NCI-H82 (cell line): ENCODE data around the gene SLC30A1.
"Not testable (repeated sequence)": the region's sequence is repeated elsewhere in the genome, so short reads cannot be mapped to it uniquely, and the experiment has no call there.

Experiments
- DNase-seq: peaks from one replicate; lab custom pipeline; 2025; lab: John Stamatoyannopoulos, UW

Gene SLC30A1

DNA sequence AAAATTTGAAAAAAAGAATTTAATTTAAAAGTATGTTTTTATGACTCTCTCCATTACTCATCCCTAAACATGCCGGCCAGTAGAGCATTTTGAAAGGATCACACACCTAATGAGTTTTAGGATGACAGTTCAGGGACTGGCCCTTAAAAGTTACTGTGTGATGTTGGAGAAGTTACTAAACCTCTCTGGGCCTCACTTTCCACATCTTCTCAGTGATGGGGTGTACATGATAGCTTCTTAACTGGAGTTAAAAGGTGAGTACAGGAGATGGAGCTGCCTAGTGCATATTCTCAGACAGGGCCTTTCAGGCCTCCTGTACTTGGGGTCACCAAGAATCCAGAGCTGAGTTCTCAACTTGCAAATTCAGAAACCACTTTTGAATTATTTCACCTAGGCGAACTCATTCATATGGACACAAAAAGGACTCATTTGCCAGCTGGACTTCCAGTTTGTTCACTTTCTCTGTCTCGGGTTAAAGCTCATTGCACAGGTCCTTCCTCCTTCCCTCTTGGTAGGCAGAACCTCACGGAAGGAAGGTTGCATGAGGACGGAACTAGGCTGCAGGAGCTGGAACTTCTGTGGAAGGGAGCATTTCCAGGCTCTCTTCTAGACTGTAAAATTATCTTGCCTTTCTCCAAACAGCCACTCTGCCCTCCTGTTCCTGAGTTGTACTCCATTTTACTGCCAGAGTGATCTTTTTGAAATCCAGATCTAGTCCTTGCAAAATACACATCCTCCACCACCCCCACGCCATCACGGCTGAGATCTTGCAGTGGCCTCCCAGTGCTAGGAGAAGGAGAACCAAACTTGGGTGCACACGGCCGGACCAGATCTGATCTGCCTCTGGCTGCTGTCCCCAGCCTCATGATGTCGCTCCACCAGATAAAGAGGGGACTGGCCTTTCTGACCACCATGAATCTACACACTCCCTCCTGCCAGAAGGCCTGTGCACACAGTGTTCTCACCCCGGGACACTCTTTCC is 4.3 kb upstream of the SLC30A1 start:
- no peak for DNase-seq

DNA sequence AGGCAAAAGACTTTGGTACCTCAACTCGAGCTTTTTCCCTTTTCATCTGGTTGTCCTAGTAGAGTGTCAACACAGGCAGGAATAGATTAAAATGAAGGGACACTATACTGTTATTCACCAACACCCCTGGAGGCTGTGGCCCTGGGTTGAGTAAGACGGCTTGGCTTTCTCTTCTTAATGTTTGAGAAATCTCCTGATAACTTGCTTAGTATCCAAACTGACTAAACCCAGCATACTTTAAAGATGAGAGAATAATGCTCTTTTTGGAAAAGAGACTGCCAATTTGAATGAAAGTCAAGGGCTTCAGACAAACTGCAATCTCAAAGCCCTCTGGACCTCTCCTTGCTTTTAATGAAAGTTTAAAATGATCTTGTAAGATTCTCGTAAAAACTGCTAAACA is 2.6 kb upstream of the SLC30A1 start:
- no peak for DNase-seq

DNA sequence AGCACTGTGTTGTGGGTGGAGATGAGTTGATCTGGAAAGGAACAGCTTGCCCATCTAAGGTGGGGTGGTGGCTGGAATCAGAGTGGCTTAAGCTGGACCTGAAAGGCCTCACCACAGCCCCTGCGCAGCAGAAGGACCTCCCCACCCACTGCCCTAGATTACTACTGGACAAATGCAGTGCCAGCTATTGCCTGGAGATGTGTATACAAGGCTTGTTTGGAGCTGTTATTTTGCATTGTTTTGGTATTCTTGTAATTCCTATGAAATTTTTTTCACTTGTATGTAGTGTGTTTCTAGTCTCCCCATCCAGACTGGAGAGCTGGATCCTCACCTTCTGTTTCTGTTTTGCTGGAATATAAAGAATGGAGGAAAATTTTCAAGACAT is 1.3 kb upstream of the SLC30A1 start:
- peak; percentile 53 for DNase-seq

DNA sequence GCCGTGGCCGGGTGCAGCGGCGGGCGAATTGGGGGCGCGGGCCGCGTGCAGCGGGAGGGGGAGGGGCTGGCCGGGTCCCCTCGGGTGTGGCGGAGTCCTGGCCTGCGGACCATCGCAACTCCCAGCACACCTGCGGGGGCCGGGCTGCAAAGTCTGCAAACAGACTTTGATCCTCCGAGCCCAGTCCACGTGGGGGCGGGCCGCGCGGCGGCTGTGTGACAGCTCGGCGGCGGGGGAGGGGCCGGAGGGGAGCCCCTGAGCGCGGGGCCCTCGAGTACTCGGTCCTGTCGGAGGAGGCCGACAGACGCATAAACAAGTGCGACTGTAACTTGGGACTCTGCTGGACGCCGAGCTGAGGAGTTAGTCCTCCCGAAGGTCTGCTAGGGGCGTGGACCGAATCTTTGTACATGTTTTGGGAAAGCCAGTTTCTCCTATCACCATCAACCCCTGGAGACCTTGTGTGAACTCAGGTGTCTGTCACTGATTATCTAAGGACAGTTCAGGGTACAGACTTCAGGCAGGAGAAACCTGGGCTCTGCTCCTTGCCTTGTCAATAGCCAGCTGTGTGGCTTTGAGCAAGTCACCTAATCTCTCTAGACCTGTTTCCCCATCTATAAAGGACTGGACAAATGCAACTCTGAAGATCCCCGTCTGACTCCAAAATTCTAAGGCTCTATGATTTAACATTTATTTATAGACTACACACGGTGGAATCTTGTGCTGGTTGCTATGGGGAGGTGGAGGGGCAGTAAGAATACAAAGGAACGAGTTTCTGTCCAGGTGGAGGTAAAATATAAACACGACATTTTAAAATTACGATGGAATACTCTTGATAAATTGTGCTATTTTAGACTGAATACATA is 710 bp upstream of the SLC30A1 start:
- peak; percentile 94 for DNase-seq

DNA sequence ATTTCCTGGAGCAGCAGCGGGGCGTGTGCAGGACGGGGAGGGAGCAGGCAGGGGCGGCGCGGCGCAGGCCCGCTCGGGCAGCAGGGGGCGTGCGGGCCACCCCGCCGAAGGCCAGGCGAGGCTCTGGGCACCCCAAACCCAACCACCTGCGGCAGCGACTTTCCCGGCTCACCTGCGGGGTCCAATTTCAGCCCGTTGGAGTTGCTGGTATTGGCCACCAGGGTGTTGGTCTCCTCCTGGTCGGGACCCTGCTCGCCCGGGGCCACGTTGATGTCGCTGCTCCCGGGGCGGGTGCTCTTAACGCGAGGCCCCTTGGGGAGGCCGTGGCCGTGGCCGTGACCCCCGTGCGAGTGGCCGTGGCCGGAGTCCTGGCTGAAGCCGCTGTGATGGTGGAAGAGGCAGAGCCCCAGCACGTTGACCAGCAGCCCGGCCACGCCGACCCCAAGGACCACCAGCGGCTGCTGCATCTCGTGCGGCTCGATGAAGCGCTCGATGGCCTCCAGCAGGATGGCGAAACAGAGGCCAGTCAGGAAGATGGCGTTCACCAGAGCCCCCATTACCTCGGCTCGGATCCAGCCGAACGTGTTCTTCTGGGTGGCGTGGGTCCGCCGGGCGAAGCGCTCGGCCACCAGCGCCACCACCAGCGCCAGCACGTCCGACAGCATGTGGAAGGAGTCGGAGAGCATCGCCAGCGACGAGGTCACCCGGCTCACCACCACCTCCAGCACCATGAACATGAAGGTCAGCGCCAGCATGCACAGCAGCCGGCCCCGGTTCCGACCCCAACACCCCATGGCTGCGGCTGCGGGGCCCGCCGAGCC is 932 bp downstream of the SLC30A1 start:
- peak; percentile 84 for DNase-seq

DNA sequence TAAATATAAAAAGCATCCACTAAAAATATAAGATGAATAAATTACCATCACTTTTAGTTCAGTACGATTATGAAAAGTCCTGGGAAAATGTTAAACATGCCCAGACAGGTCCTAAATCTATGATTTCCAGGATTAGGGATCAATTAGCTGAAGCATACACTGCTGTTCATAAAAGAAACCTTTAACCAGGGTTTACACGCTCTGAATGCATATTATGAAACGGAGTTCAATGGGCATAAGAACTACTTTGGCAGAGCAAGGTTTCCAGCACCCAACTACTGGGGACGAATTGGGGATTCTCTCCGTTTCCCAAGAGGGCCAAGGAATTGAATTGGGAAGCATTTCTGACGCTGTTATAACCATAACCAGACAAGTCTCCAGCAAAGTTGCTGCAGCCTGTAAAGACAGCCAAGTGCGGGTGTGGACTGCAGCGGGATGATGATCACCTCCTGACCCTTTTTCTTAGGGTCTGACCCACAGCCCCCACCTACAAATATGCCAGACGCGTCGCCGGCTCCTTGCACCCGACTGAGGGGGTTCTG is 1.6 kb downstream of the SLC30A1 start:
- no peak for DNase-seq

DNA sequence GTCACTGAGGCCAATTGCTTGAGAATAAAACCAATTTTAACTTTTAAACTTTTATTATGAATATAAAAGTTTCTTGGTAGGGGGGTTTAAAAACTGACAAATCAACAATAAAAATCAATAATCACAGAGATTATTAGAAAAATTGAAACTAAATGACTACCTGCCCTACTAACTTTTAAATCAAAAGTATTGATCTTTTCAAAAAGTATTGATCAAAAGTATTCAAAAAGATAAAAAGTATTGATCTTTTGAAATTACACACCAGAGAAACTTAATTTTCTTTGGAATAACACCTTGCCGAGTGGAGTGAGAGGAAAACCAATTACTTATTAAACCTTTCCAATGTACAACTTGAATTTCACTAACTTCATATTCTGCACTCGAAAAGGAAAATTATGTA is 2.2 kb downstream of the SLC30A1 start:
- DNase-seq, result no peak

DNA sequence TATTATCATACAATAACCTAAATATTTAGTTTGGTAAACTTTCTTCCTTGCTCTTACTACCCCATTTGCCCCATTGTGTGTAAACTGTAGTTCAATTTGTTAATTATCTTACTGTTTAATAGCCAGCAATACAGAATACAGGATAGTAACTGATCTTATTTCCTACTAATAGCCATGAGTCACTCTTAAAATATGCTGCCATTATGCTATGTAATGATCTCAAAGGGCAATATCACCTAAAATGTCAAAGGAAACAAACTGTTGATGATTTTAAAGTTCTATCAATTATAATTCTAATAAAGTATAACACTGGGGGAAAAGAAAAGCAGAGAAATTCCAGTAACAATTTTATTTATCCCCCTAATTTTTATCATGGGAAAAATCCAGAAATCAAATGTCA is 4.3 kb downstream of the SLC30A1 start:
- no peak for DNase-seq

DNA sequence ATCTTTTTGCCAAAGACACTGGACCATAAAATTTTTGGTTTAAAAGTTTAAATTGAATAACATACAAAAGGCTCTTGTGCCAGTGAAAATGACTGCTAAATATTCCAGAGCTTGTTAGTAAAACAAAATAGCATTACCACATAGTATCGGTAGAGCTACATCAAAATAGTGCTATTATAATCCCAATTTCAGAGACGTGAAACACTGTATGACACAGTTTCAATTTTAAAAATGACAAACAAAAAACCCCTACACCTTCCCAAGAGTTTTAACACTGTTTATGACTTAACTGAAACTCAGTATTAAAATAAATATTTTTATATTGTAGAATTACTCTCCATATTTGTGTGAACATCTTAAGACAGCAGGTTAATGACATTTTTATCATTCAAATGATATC is 7.0 kb downstream of the SLC30A1 start:
- DNase-seq, result no peak

DNA sequence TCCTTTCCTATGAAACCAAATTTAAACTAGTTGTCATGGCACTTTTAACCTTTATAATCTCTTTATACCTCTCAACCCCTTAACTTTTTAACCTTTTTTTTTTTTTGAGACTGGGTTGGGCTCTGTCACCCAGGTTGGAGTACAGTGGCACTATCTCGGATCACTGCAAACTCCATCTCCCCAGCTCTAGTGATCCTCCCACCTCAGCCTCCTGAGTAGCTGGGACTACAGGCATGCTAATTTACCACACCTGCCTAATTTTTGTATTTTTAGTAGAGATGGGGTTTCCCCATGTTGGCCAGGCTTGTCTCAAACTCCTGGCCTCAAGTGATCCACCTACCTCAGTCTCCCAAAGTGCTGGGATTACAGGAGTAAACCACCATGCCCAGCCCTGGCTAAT is 8.6 kb downstream of the SLC30A1 start:
- not testable (repeated sequence) for DNase-seq

DNA sequence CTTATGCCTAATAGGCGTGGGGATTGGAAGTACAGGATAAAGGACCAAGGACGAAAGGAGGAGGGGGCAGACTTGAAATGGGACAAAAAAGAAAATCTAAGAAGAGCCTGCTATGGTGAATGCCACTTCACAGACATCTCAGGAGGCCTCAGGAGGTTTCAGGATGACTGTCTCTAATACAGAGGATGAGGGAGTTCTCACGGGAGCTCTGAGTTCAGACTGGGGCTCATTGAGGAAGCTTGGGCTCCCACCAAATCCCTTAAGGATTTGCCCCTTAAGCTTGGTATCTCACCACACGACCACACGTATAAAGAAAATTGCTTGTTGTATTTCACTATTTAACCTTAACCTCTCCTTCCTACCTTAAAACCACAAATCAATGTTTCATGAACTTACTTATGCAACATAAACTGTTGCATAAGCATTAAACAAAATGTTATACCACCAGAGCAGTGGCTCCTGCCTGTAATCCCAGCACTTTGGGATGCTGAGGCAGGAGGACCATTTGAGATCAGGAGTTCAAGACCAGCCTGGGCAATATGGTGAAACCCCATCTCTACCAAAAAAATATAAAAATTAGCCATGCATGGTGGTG is 12.4 kb downstream of the SLC30A1 start:
- peak; percentile 18 for DNase-seq

DNA sequence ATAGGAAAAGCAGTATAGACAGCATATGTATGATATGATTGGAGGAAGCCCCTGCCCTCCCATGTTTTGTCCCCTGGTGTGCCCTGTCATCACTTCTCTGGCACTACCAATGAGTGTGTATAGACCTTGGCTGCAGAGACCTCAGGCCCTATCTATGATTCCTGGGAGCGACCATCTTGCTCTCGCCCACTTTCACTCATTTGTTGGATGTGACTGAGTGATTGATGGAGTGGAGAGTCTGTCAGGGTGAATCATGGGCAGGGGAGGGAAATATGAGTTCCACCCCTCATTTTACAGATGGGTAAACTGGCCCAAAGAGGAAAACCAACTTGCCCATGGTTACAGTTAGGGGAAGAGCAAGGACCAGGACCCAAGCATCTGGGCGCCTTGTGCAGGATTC is 14.9 kb downstream of the SLC30A1 start:
- DNase-seq, result no peak

DNA sequence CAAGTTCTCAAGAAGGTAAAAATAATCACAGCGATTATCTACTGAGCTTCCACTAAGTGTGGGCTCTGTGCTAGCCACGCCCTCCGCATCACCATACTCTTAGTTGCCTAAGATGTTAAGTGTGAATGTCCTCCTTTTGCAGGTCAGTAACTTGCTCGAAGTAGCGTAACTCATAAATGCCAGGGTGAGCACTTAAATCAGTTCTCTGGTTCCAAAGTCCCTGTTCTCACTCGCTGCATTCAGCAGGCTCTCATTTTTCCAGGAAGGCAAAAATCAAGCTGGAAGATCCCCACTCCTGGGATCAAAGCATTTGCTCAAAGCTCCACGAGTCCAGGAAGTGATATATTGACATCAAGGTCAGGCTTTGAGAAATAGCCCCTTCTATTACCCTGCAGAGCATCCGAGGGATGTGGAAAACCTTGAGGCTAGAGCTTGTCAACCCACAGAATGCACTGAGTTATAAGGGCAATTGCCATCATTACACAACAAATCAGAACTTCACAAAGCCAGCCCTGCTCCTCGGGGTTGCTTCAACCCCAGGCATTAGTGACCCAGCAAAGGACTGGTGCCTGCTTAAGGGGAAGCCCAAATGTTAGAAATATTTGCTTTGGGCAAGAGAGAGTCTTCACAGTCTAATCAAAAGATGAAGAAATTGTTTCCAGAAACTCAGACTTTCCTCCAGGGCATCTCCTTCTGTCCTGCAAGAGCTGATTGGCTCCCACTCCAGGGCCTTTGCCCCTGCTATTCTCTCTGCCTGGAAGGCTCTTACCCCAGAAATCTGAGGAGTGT is 19.5 kb downstream of the SLC30A1 start:
- no peak for DNase-seq

DNA sequence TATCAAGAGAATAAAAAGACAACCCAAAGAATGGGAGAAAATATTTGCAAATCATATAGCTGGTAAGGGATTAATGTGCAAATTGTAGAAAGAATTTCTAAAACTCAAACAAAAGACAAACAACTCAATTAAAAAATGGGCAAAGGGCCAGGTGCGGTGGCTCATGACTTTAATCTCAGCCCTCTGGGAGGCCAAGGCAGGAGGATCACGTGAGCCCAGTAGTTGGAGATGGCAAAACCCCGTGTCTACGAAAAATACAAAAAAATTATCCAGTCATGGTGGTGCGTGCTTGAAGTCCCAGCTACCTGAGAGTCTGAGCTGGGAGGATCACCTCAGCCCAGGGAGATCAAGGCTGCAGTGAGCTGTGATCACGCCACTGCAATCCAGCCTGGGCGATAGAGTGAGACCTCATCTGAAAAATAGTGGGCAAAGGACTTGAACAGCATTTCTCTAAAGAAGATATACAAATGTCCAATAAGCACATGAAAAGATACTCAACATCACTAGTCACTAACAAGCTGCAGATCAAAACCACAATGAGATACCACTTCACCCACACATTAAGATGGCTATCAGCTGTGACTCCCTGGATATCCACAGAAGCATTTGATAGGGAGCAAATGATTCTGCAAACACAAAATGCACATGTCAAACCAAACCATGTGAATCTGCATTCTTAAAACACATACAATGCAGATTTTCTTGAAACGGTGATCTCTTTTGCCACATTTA is 20.9 kb downstream of the SLC30A1 start:
- no peak for DNase-seq

DNA sequence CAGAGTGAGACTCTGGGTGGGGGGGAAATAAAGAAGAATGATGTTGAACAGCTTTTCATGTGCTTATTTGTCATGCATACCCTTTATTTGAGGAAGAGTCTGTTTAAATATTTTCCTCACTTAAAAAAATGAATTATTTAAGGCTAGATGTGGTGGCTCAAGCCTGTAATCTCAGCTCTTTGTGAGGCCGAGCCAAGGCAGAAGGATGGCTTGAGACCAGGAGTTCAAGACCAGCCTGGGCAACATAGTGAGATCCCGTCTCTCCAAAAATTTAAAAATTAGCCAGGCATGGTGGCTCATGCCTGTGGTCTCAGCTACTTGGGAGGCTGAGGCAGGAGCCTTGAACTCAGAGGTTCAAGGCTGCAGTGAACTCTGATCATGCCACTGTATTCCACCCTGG is 25.4 kb downstream of the SLC30A1 start:
- DNase-seq, result no peak

DNA sequence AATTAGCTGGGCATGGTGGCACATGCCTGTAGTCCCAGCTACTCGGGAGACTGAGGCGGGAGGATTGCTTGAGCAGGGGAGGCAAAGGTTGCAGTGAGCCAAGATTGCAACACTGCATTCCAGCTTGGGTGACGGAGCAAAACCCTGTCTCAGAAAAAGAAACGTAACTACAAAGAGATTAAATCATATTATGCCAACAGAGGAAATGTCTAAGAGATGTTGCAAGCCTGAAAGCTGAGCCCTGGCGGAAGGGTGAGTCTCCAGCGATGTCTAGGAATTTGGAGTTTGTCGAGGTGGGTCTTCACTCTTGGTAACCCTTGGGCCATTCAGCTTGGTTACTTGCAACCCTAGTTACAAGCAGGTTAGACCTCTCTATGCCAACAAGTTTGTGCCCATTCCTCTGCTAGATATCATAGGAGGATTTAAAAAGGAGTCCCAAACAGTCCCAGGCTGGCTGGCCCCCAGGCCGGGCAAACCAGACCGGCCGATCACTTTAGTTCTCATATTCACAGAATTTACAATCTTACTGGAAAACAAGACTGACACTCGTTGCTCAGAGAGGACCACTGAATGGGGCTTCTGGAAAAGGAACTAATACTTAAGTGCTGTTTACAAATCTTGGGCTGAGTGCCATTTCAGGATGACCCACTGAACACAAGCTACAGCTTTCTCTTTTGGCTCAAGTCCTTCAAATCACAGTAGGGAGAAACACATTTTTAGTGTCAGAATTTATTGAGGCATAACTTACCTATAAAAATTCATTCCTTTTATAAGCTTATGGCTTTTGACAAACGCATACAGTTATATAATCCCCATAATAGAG is 27.1 kb downstream of the SLC30A1 start:
- no peak for DNase-seq

DNA sequence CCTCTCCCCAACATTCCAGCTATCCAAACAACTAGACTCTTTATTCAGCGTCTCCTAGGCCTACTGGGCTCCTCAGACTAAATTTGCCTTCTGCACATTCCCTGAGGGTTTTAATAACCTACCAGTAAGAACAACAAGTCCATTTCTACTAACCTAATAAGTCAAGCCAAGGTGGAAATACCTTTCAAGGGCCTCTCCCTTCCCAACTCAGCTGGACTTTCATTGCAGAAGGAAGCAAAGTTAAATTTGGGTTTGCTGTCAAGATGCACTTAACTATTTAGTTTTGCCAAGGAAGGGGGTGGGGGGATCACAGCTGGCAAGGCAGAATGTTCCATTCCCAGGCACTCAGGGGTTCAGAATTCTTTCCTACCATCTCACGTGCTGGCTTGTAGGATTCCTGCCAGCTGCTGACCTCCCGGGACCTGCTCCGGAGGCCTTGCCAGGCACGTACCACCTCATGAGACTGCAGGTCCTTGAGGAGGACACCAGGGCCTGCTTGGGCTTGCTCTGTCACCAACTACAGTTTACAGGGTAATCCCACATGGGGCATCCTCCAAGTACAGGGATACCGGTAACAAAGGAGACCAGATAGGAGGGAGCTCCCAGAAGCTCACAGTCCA is 29.8 kb downstream of the SLC30A1 start:
- DNase-seq, result no peak

DNA sequence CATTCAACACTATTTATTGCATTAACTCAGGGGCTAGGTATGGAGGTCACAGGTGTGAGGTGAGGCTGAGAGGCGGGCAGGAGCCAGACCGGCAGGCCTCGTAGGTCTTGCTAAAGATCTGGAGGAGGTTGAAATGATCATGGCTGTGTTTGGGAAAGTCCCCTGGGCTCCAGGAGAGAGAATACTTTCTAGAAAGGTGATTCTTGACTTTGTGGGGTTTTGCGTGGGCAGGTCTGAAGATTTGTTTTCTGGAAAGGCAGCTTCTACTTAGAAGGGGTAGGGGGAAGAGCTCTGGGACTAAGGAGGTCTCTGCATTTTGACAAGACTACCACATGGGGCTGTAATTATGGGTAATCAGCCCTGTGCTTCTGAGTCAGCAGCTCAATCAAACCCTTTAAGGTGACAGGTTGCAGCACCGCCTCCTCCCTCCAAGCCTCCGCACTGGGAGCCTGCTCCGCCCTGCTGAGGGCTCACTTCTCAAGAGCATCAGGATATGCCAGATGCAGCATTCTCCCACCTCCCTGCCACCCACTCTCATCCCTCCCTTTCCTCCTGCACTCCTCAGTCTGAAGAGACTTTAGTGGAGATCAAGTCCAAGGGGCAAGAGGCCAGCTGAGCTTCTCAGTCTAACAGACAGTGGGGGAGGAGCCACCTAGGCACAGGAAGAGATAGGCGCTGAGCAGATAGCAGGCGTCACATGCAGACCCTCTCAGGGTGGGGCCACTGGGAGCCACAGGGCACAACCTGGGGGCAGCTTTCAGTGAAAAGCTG is 30.5 kb downstream of the SLC30A1 start:
- DNase-seq, result peak; percentile 95
